ENCODE data around the gene FAR2. TPM values are rescaled to one million over a fixed set of nuclear protein-coding genes. Genes with fewer than 3 reads are reported as not detected.

FAR2 gene
- total RNA-seq, 1 experiment from 2014 or later = 22.1 TPM

DNA sequence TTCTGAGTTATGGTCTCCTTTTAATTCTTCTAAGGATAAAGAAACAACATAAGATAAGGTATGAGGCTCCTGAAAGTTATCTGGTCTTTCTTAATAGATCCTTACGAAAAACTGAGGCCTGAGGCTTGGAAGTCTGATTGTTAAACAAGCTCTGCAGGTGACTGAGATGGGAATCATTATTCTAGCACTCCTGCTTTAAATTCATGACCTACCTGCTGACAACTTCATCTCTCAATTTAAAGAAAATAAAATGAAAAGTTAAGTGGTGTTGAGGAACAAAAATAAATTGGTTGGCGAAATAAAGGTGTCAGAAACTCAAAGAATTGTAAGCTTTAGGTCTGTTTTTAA lies 80.1 kb downstream of the FAR2 start:
- Histone ChIP-seq H3K18ac (ENCODE audit: insufficient read length, low read depth, low read length) (no peak overlapping the region), H4K8ac (replicated peaks; ENCODE audit: insufficient read length, low read depth, low read length) (no peak overlapping the region), H4K20me1 (ENCODE audit: control insufficient read depth, insufficient read depth, insufficient read length) (no peaks in the 10 kb centered on the region), H2BK12ac (ENCODE audit: insufficient read length, low read depth, low read length) (no peak overlapping the region), H3K23me2 (ENCODE audit: insufficient read length, low read depth, low read length, poor library complexity, severe bottlenecking) (no peaks in the 10 kb centered on the region), H3K4me2 (ENCODE audit: insufficient read depth, insufficient read length, low read length) (no peak overlapping the region), H3K4me1 (ENCODE audit: insufficient read depth, low read length) (peaks cover 3% of the 10 kb centered on the region; the same call in 1 of the 2 replicates), H2BK5ac (ENCODE audit: insufficient read length, low read length) (no peak overlapping the region), H3K27ac (ENCODE audit: insufficient read length, low read depth, low read length) (peak overlapping the region; percentile 96), H4K5ac (ENCODE audit: insufficient read length, low read depth, low read length) (no peak overlapping the region), H2BK15ac (ENCODE audit: low read depth, low read length) (no peak overlapping the region), H2AFZ (ENCODE audit: low read length) (no peak overlapping the region), H3K79me2 (ENCODE audit: insufficient read depth, low read length) (no peaks in the 10 kb centered on the region), H3K9me3 (ENCODE audit: control insufficient read depth, low read depth, low read length) (no peaks in the 10 kb centered on the region), H3K4ac (ENCODE audit: low read depth, low read length) (no peak overlapping the region), H3K27me3 (ENCODE audit: insufficient read depth, low read length) (no peaks in the 10 kb centered on the region), H2BK120ac (ENCODE audit: low read depth, low read length, poor library complexity, severe bottlenecking) (no peak overlapping the region), H3K79me1 (ENCODE audit: insufficient read depth, low read depth, low read length, poor library complexity, severe bottlenecking) (no peaks in the 10 kb centered on the region), H2AK5ac (ENCODE audit: insufficient read length, low read length) (no peak overlapping the region), H3K14ac (ENCODE audit: insufficient read depth, low read length) (no peak overlapping the region), H4K91ac (ENCODE audit: insufficient read length, low read depth, low read length) (no peak overlapping the region), H3K9ac (ENCODE audit: extremely low read depth, insufficient read length, low read length) (no peak overlapping the region), H3K56ac (ENCODE audit: insufficient read length, low read depth, low read length) (no peak overlapping the region), H3K23ac (ENCODE audit: insufficient read length, low read depth, low read length) (no peak overlapping the region), H2BK20ac (ENCODE audit: low read depth, low read length, poor library complexity, severe bottlenecking) (no peak overlapping the region), H3T11ph (ENCODE audit: low read length) (no peak overlapping the region)
- DNase-seq = no peak
- Mint-ChIP-seq H3K9me3 (no peaks in the 10 kb centered on the region), H3K4me3 (no peak overlapping the region; a peak in 1 of 5 replicates), H3K4me1 (peaks cover 17 to 25% of the 10 kb centered on the region in 2 experiments), H3K27me3 (ENCODE audit: low read depth) (no peaks in the 10 kb centered on the region), H3K36me3 (ENCODE audit: insufficient read depth in 1 of 3, low read depth in 3 of 3) (no peaks in the 10 kb centered on the region), H3K27ac (peak overlapping the region in 1 of 3 experiments; percentile 86; a peak in 4 of 7 replicates)
- TF ChIP-seq, protein P1, sequence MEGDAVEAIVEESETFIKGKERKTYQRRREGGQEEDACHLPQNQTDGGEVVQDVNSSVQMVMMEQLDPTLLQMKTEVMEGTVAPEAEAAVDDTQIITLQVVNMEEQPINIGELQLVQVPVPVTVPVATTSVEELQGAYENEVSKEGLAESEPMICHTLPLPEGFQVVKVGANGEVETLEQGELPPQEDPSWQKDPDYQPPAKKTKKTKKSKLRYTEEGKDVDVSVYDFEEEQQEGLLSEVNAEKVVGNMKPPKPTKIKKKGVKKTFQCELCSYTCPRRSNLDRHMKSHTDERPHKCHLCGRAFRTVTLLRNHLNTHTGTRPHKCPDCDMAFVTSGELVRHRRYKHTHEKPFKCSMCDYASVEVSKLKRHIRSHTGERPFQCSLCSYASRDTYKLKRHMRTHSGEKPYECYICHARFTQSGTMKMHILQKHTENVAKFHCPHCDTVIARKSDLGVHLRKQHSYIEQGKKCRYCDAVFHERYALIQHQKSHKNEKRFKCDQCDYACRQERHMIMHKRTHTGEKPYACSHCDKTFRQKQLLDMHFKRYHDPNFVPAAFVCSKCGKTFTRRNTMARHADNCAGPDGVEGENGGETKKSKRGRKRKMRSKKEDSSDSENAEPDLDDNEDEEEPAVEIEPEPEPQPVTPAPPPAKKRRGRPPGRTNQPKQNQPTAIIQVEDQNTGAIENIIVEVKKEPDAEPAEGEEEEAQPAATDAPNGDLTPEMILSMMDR (conservative IDR thresholded peaks at IDR 0.05) = no peak
- WGBS (ENCODE audit: extremely low coverage, insufficient read length, low lambda C conversion rate) = no CpG with 5 or more reads among the region's 2 CpGs
